Measurements from ENCODE around the gene DNAJB11.

DNA sequence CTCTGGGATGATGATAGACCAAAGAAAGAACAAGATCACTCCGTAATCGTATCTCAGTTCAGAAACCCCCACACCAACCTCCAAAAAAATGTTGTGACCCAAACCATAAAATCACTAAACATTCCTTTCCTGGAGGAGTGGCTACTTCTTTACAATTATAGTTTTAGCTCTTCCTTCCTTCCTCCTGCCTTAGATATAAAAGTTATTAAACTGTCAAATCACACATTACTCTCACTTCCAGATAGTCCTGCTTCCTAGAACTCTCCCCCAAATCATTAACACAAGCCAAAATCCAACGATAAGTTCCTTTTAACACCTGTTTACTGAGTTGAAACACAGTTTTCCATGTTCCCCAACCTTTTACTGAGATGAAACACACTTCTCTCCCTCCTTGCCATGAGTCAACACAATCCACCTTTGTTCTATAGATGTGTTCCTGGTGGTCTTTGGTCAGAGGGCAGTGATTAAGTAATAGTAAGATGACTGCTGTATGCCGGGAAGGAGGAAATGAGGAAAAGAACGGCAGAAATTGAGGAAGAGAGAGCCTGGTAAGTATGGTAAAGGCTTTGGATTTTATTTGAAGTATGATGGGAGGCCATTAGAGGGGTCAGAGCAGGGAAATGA lies 18.0 kb upstream of the DNAJB11 start:
- TF ChIP-seq, protein P1, sequence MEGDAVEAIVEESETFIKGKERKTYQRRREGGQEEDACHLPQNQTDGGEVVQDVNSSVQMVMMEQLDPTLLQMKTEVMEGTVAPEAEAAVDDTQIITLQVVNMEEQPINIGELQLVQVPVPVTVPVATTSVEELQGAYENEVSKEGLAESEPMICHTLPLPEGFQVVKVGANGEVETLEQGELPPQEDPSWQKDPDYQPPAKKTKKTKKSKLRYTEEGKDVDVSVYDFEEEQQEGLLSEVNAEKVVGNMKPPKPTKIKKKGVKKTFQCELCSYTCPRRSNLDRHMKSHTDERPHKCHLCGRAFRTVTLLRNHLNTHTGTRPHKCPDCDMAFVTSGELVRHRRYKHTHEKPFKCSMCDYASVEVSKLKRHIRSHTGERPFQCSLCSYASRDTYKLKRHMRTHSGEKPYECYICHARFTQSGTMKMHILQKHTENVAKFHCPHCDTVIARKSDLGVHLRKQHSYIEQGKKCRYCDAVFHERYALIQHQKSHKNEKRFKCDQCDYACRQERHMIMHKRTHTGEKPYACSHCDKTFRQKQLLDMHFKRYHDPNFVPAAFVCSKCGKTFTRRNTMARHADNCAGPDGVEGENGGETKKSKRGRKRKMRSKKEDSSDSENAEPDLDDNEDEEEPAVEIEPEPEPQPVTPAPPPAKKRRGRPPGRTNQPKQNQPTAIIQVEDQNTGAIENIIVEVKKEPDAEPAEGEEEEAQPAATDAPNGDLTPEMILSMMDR (IDR thresholded peaks at IDR 0.05; ENCODE audit: insufficient read depth, low read depth, low read length): no peak
- no peak for TF ChIP-seq EZH2 (IDR thresholded peaks at IDR 0.05; ENCODE audit: insufficient read depth, low read length)

Data from astrocyte (in vitro differentiated cells and primary cell).